Non-pigmented ciliary epithelial cell (primary cell): ENCODE results near the gene TMEM47.

Experiments
- DNase-seq: peaks from one replicate; pipeline ENCODE4 v3.0.0-alpha.2; 2010; ENCODE audit warnings: low read depth

TMEM47 gene

GRCh38 chrX:34585561-34585960 is 71.5 kb downstream of the TMEM47 start:
- no peak for DNase-seq

- DNase-seq = no peak
Observed at GRCh38 chrX:34584781-34585180, 72.3 kb downstream of the TMEM47 start.

GRCh38 chrX:34580069-34580468 is 77.0 kb downstream of the TMEM47 start:
- no peak for DNase-seq

GRCh38 chrX:34578237-34578636 is 78.8 kb downstream of the TMEM47 start:
- DNase-seq = no peak
